ENCODE measurements around the gene ANGPT4. TPM values are rescaled to one million over a fixed set of nuclear protein-coding genes. Genes with fewer than 3 reads are reported as not detected.

The ANGPT4 gene
- total and polyA plus RNA-seq, 9 of the 15 experiments (the other 6 are each of a cell fraction or from before 2014, with no cell fraction given), result not detected

- TF ChIP-seq ZNF592 (IDR thresholded peaks at IDR 0.05) (peak; percentile 65; the same call in 1 of the 2 replicates), ATF3 (IDR thresholded peaks at IDR 0.05) (no peak), ATF3 (CRISPR knock-in tag; conservative IDR thresholded peaks at IDR 0.05) (no peak), ASH1L (IDR thresholded peaks at IDR 0.05; ENCODE audit: borderline replicate concordance, low read depth, partially characterized antibody) (no peak), LCOR (CRISPR knock-in tag; IDR thresholded peaks at IDR 0.05) (peak; percentile 70; the same call in 1 of the 2 replicates), TRIM24 (IDR thresholded peaks at IDR 0.05) (peak; percentile 73 to 87), SP2 (IDR thresholded peaks at IDR 0.05; ENCODE audit: extremely low read depth, low read depth, low read length, poor library complexity, severe bottlenecking) (no peak), MYC (IDR thresholded peaks at IDR 0.05; ENCODE audit: low read depth, low read length) (peak; percentile 52; the same call in 1 of the 2 replicates), MYC (CRISPR knock-in tag; IDR thresholded peaks at IDR 0.05; ENCODE audit: borderline replicate concordance, low read depth) (no peak), PBX2 (CRISPR knock-in tag; IDR thresholded peaks at IDR 0.05; ENCODE audit: low read depth) (no peak), PBX2 (tag; conservative IDR thresholded peaks at IDR 0.05; ENCODE audit: low read depth) (peak; percentile 92), ZNF197 (CRISPR knock-in tag; IDR thresholded peaks at IDR 0.05; ENCODE audit: low read depth) (0 out of 2 replicates have a peak, but pooled peaks have one; percentile 42), YY1 (IDR thresholded peaks at IDR 0.05; ENCODE audit: borderline replicate concordance in 1 of 3, control insufficient read depth in 1 of 3, extremely low read depth in 1 of 3, insufficient read depth in 3 of 3, insufficient read length in 1 of 3, insufficient replicate concordance in 2 of 3, low read depth in 1 of 3, low read length in 2 of 3) (no peak), TRIM28 (IDR thresholded peaks at IDR 0.05) (no peak), MAFG (tag; conservative IDR thresholded peaks at IDR 0.05) (peak; percentile 29), MAFK (IDR thresholded peaks at IDR 0.05; ENCODE audit: low read length) (peak; percentile 27; the same call in 1 of the 2 replicates), SMARCA4 (IDR thresholded peaks at IDR 0.05) (peak; percentile 94), E2F3 (CRISPR knock-in tag; IDR thresholded peaks at IDR 0.05) (no peak), MTA1 (IDR thresholded peaks at IDR 0.05; ENCODE audit: borderline replicate concordance) (peak; percentile 90), NRF1 (conservative IDR thresholded peaks at IDR 0.05 in 1 of 2, IDR thresholded peaks at IDR 0.05 in 1 of 2) (peak; percentile 53 to 61), FOXA1 (IDR thresholded peaks at IDR 0.05; ENCODE audit: borderline replicate concordance) (no peak), PML (IDR thresholded peaks at IDR 0.05; ENCODE audit: low read length) (peak; percentile 86)
These were observed 87.1 kb downstream of the ANGPT4 start (continued) for GRCh38 chr20:828987-829386.

Data from K562 (cell line).